Loucy (cell line): ENCODE measurements around the gene DLG2.

Experiments used
- H2AFZ ChIP-seq: fragments of 200-600 bp; sonication (generic); 2 replicates; pipeline ENCODE4 v1.6.0; 2016; ENCODE audit warnings: antibody characterized with exemption, mild to moderate bottlenecking, low read length, moderate library complexity
- H3F3A ChIP-seq: fragments of 200-600 bp; 2 replicates; pipeline ENCODE4 v1.6.0; 2016; ENCODE audit warnings: antibody characterized with exemption, low read depth, mild to moderate bottlenecking
- H3K27me3 ChIP-seq: fragments of 200-600 bp; sonication (generic); 2 replicates; pipeline ENCODE4 v1.6.1; 2014; ENCODE audit warnings: low read length, mild to moderate bottlenecking; ENCODE audit not compliant: insufficient read depth, poor library complexity, severe bottlenecking
- H3K36me3 ChIP-seq: fragments of 200-600 bp; sonication (generic); 2 replicates; pipeline ENCODE4 v1.6.1; 2016; ENCODE audit warnings: low read length; ENCODE audit not compliant: insufficient read depth
- H3K4me1 ChIP-seq: fragments of 200-600 bp; sonication (generic); 2 replicates; pipeline ENCODE4 v1.5.1; 2014; ENCODE audit warnings: low read length, mild to moderate bottlenecking; ENCODE audit not compliant: insufficient read depth, poor library complexity, severe bottlenecking
- H3K4me2 ChIP-seq: fragments of 200-600 bp; sonication (generic); 2 replicates; pipeline ENCODE4 v1.6.0; 2014; ENCODE audit warnings: antibody characterized with exemption, low read length, low read depth, mild to moderate bottlenecking; ENCODE audit not compliant: poor library complexity, severe bottlenecking
- H3K4me3 ChIP-seq: fragments of 200-600 bp; sonication (generic); 2 replicates; pipeline ENCODE4 v1.5.1; 2014; ENCODE audit warnings: low read length, mild to moderate bottlenecking, mixed read lengths; ENCODE audit not compliant: poor library complexity, severe bottlenecking
- H3K79me2 ChIP-seq: fragments of 200-600 bp; sonication (generic); 2 replicates; pipeline ENCODE4 v1.6.1; 2014; ENCODE audit warnings: low read length; ENCODE audit not compliant: insufficient read depth
- H3K9ac ChIP-seq: fragments of 200-600 bp; sonication (generic); 2 replicates; pipeline ENCODE4 v1.6.0; 2014; ENCODE audit warnings: mild to moderate bottlenecking, low read depth, low read length, moderate library complexity; ENCODE audit not compliant: poor library complexity, severe bottlenecking
- H3K9me2 ChIP-seq: fragments of 200-600 bp; sonication (generic); replicated peaks from 2 replicates; pipeline ENCODE4 v1.6.1; 2016; ENCODE audit warnings: low read depth, low read length, mixed read lengths
- H3K9me3 ChIP-seq: fragments of 200-600 bp; sonication (generic); 2 replicates; pipeline ENCODE4 v1.6.1; 2014; ENCODE audit warnings: mild to moderate bottlenecking, antibody characterized with exemption, low read length, low read depth; ENCODE audit not compliant: insufficient read depth
- H4K20me1 ChIP-seq: fragments of 200-600 bp; sonication (generic); 2 replicates; pipeline ENCODE4 v1.6.0; 2014; ENCODE audit warnings: antibody characterized with exemption, low read length, mild to moderate bottlenecking; ENCODE audit not compliant: insufficient read depth, poor library complexity, severe bottlenecking
- EZH2phosphoT487 ChIP-seq: fragments of 200-600 bp; IDR thresholded peaks from 2 replicates; pipeline ENCODE4 v1.6.1; 2018; ENCODE audit warnings: antibody characterized with exemption, mild to moderate bottlenecking, moderate library complexity, borderline replicate concordance
- TF ChIP-seq, protein P1 (sequence below): fragments of 200-600 bp; sonication (generic); conservative IDR thresholded peaks from 2 replicates; pipeline ENCODE4 v1.5.1; 2014; ENCODE audit warnings: mild to moderate bottlenecking, antibody characterized with exemption, low read length

DLG2 gene

DNA sequence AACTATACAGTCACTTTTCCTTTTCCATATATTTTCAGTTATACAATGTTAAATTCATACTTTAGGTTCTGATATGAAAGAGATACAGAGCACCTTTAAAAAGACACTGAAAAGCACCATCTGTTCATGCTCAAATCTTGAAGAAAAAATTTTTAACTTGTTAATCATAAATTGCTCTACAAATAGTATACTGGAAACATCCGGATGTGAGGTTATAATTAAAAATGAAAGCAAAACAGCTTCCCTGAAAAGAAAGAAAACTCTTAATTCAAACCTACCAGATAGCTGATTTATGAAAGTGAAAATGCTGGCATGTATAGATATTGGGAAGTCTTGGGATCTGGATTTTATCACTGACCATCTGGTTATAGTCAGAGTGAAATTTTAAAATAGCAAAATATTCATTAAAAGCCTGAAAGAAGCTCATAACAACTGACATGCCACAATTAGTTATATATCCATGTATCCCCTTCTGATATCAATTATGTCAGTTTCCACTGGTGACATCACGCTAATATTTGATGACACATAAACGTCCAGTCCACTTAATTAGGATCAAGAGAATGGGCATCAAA lies 740.0 kb downstream of the DLG2 start:
- TF ChIP-seq, protein P1, sequence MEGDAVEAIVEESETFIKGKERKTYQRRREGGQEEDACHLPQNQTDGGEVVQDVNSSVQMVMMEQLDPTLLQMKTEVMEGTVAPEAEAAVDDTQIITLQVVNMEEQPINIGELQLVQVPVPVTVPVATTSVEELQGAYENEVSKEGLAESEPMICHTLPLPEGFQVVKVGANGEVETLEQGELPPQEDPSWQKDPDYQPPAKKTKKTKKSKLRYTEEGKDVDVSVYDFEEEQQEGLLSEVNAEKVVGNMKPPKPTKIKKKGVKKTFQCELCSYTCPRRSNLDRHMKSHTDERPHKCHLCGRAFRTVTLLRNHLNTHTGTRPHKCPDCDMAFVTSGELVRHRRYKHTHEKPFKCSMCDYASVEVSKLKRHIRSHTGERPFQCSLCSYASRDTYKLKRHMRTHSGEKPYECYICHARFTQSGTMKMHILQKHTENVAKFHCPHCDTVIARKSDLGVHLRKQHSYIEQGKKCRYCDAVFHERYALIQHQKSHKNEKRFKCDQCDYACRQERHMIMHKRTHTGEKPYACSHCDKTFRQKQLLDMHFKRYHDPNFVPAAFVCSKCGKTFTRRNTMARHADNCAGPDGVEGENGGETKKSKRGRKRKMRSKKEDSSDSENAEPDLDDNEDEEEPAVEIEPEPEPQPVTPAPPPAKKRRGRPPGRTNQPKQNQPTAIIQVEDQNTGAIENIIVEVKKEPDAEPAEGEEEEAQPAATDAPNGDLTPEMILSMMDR = no peak
- no peak for TF ChIP-seq EZH2phosphoT487
- H2AFZ ChIP-seq = no peak overlapping the region
- H4K20me1 ChIP-seq = no peaks in the 10 kb centered on the region
- peak overlapping the region; percentile 33 for H3K4me3 ChIP-seq
- H3K79me2 ChIP-seq = no peaks in the 10 kb centered on the region
- H3K9me2 ChIP-seq = no peaks in the 10 kb centered on the region
- no peaks in the 10 kb centered on the region for H3F3A ChIP-seq
- no peak overlapping the region for H3K9ac ChIP-seq
- H3K36me3 ChIP-seq = no peaks in the 10 kb centered on the region
- H3K4me1 ChIP-seq = no peaks in the 10 kb centered on the region
- no peaks in the 10 kb centered on the region for H3K9me3 ChIP-seq
- H3K4me2 ChIP-seq = no peak overlapping the region
- H3K27me3 ChIP-seq = no peaks in the 10 kb centered on the region

DNA sequence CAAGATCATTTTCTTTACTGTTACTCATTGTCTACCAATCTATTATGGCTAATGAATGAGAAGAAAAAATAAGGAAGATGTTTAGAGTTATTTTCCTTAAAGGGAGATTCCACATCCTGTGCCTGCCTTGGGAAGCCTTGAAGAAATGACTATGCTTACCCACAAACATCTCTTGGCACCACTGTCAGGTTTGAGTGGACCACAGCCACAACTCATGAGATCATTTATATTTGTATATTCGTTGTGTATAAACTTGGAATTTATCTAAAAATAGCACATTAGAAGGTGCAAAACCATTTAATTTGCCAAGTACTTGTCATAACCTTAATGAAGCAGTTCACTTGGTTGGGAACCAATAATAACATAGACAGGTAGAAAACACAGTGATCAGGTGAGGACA lies 740.8 kb downstream of the DLG2 start:
- TF ChIP-seq, protein P1 = no peak
- no peak for TF ChIP-seq EZH2phosphoT487
- Histone ChIP-seq H3K4me1 (no peaks in the 10 kb centered on the region), H3K9me2 (no peaks in the 10 kb centered on the region), H3K27me3 (no peaks in the 10 kb centered on the region), H3F3A (no peaks in the 10 kb centered on the region), H4K20me1 (no peaks in the 10 kb centered on the region), H2AFZ (no peak overlapping the region), H3K36me3 (no peaks in the 10 kb centered on the region), H3K9ac (no peak overlapping the region), H3K4me3 (no peak overlapping the region), H3K4me2 (no peak overlapping the region), H3K9me3 (no peaks in the 10 kb centered on the region), H3K79me2 (no peaks in the 10 kb centered on the region)

DNA sequence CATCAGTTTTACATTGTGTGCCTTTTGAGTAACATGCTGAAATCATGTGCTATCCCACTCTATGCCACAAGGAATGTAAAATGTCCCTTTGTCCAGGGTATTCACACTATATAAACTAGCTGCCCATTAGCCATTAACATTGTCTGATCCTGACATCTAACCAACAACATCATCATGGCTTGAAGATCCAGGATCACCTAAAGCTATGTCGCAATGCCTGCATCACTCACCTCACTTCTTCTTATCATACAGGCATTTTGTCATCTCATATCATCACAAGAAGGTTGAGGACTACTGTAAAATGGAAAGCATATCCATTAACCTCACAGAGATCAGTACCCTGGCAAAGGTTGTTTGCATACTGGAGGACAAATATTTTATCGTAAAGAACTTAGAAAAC lies 742.3 kb downstream of the DLG2 start:
- Histone ChIP-seq H3K9me3 (no peaks in the 10 kb centered on the region), H2AFZ (no peak overlapping the region), H3K9me2 (no peaks in the 10 kb centered on the region), H3K4me3 (no peak overlapping the region), H3K4me2 (no peak overlapping the region), H3F3A (no peaks in the 10 kb centered on the region), H4K20me1 (no peaks in the 10 kb centered on the region), H3K79me2 (no peaks in the 10 kb centered on the region), H3K36me3 (no peaks in the 10 kb centered on the region), H3K4me1 (no peaks in the 10 kb centered on the region), H3K27me3 (no peaks in the 10 kb centered on the region), H3K9ac (no peak overlapping the region)
- TF ChIP-seq, protein P1 = no peak
- no peak for TF ChIP-seq EZH2phosphoT487
